AG08396 (cell line): ENCODE measurements around the gene TRPC1.
"Not testable (repeated sequence)": the region's sequence is repeated elsewhere in the genome, so short reads cannot be mapped to it uniquely, and the experiment has no call there.

ENCODE experiments used
- DNase-seq: peaks from one replicate; pipeline ENCODE4 v3.0.0; 2012; ENCODE audit warnings: low spot score, mixed read lengths

Gene TRPC1

GRCh38 chr3:142723968-142724681 lies at the start of gene TRPC1:
Gene TRPC1 (plus strand): TSS chr3:142724034. CDS start chr3:142724560, 526 bp downstream.
- DNase-seq: peak; percentile 96

GRCh38 chr3:142676151-142676550 lies 47.7 kb upstream of the TRPC1 start:
- no peak for DNase-seq

DNA sequence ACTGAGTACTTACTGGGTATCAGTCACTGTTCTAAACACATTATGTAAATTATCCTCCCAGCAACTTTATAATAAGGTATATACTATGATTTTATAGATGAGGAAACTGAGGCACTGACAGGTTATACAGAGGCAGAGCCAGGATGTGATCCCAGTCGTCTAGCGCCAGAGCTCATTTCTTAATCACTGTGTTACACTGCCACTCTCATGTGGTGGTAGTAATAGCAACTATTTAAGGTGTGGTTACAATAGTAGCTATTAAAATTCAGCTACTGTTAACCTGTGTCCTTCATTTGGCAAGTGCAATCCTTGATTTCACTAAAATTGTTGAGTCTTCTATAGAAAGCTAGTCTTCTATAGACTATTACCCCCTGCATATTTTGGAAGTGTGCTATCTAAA lies 43.1 kb upstream of the TRPC1 start:
- DNase-seq: no peak

DNA sequence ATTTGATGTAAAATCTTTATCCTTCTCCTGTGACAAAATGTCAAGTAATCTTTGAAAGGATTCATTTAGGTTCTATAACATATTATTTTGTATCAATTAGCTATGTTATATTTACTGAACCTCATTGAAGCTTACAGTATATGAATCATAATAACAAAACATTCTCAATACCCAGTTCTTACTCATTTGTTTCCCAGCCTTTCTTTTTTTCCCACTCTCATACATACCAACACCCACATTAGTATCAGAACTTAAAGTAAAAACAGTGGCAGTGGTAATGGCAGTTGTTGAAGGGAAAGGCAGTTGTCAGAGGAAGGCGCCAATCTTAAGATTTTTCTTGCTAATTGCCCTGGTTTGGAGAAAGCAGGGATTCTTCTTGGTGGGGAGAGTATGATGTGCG lies 33.2 kb upstream of the TRPC1 start:
- no peak for DNase-seq

- DNase-seq: no peak
These were observed 32.3 kb upstream of the TRPC1 start for GRCh38 chr3:142691527-142691926.

DNA sequence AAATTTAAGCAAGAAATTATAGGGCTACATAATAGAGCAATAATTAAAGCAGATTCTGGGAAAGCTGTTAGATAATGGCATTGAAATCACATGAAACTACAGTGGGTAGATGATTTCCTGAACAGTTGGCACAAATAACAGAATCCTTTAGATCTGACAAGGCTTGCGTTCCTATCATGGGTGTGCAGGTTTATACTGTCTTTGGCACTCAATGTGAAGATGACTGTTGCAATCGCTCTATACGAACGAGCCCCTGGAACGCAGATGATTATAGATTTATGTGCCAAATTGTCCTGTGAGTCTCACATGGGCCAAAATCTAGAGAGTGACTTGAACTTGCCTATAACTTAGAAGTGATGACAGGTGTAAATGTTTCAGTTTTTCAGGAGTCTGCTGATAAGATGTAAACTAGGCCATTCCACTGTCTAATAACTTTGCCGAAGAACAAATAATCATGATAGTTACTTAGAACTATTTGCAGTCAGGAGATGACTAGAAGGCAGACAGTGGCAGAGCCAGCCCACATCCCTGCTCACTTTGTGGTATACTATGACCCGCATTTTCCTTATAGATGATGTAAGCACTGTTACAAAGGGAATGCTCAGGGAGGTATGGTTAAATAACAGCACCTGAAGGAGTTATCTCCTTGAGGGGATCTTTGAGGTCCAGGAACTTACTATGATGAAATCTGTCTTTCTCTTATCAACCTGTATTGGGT lies 30.5 kb upstream of the TRPC1 start:
- no peak for DNase-seq

DNA sequence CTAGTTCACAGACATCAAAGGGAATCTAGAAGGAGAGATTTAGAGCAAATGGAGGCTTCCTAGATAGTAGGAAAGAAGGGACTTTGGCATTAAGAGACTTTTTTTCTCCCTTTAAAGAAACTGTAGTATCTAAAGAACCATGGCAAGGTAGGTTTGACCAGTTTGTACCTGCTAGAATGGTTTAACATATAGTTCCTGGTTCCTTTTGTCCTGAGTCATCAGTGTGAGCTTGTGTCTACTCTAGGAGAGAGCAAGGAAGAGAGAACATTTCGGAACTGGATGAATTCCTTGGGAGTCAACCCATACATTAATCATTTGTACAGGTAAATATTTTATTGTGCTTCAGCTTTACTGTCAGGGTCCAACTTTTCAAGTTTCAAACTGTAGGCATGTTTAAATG lies 29.6 kb upstream of the TRPC1 start:
- no peak for DNase-seq

GRCh38 chr3:142705198-142705597 lies 18.6 kb upstream of the TRPC1 start:
- no peak for DNase-seq

- DNase-seq: no peak
These were observed 17.3 kb upstream of the TRPC1 start for GRCh38 chr3:142706321-142707127.

- no peak for DNase-seq
These were observed 14.6 kb upstream of the TRPC1 start for GRCh38 chr3:142709207-142709606.

DNA sequence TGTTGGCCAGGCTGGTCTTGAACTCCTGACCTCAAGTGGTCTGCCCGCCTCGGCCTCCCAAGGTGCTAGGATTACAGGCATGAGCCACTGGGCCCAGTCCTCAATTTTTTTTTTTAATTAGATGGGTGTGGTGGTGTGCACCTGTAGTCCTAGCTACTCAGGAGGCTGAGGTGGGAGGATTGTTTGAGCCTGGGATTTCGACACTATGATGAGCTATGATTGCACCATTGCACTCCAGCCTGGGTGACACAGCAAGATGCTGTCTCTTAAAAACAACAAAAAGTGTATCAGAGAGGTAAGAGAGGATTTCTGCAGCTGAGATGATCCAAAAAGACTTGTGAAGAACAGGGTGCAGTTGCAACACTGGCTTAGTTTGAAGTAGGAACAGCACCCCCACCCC lies 9.0 kb upstream of the TRPC1 start:
- DNase-seq: not testable (repeated sequence)

DNA sequence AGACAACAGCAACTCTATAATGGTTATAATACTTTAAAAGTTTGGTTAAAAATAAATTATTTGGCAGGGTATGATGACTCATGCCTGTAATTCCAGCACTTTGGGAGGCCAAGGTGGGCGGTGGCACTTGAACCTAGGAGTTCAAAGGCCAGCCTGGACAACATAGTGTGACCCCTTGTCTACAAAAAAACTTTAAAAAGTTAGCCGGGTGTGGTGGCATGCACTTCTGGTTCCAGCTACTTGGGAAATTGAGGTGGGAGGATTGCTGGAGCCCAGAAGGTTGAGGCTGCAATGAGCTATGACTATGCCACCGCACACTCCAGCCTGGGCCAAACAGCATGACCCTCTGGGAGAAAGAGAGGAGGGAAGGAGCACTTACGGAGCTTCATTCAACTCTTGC lies 7.7 kb upstream of the TRPC1 start:
- DNase-seq: no peak

- no peak for DNase-seq
These were observed 218 bp upstream of the TRPC1 start for GRCh38 chr3:142723665-142723967.

GRCh38 chr3:142724682-142725356 lies 985 bp downstream of the TRPC1 start:
- peak; percentile 34 for DNase-seq

DNA sequence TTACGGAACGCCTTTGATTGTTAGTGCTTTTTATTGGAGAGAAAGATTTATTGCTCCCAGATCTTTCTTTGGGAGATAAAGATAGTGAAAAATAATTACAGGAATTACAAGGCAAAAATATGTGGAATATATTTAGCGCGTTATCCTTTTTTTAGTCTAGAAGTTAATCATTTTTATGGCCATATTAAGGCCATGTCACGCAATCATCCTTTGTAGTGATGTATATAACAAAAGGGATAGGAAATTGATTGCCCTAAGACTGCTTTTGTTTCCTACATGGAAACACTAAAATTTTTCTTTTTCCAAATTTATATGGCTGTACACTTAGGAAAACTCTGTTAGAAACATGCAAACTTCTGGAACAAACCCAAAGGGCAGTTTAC lies 1.5 kb downstream of the TRPC1 start:
- no peak for DNase-seq

DNA sequence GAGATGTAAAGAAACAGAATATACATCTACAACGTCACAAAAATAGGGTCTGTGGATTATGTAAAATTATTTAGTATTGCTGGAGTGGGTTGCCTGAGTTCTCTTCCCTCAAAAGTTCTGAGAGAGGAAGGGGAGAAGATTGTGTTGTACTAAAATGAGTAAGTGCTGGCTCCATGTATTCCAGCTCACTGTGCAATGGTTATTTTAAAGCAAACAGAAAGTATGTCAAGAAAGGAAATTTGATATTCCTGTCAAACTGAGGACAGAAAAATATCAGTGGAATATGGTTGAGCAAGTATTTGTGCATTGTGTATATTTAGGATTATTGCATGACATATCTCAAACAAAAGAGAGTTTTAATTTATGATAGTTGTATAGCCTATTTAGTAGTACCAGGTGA lies 2.2 kb downstream of the TRPC1 start:
- DNase-seq: no peak

- DNase-seq: no peak
These were observed 8.2 kb downstream of the TRPC1 start for GRCh38 chr3:142732066-142732465.

GRCh38 chr3:142734834-142735233 lies 11.0 kb downstream of the TRPC1 start:
- no peak for DNase-seq

- DNase-seq: no peak
These were observed 11.6 kb downstream of the TRPC1 start for GRCh38 chr3:142735462-142735861.

GRCh38 chr3:142738396-142738795 lies 14.6 kb downstream of the TRPC1 start:
- DNase-seq: no peak

DNA sequence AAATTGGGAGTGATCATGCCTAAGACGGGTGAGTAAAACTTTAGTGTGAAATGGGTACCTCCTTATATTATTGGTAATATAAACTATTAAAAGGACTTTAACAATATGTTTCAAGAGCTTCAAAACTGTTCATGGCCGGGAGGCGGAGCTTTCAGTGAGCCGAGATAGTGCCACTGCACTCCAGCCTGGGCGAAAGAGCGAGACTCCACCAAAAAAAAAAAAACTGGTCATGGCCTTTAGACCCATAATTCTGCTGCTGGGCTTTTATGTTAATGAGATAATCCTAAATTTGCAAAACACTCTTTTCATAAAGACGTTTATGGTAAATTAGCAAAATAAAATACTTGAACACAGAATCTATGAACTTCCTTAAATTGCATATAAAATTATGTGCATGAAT lies 22.8 kb downstream of the TRPC1 start:
- no peak for DNase-seq

DNA sequence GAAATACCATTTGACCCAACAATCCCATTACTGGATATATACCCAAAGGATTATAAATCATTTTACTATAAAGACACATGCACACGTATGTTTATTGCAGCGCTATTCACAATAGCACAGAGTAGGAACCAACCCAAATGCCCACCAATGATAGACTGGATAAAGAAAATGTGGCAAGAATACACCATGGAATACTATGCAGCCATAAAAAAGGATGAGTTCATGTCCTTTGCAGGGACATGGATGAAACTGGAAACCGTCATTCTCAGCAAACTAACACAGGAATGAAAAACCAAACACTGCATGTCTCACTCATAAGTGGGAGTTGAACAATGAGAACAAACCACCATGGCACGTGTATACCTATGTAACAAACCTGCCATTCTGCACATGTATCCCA lies 26.7 kb downstream of the TRPC1 start:
- DNase-seq: not testable (repeated sequence)

DNA sequence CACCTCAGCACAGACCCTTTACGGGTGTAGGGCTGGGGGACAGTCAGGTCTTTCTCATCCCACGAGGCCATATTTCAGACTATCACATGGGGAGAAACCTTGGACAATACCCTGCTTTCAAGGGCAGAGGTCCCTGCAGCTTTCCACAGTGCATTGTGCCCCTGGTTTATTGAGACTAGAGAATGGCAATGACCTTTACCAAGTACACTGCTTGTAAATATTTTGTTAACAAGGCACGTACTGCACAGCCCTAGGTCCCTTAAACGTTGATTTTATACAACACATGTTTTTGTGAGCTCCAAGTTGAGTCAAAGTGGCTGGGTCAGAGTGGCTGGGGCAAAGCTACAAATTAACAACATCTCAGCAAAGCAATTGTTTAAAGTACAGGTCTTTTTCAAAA lies 28.8 kb downstream of the TRPC1 start:
- not testable (repeated sequence) for DNase-seq
